Left hindlimb (tissue), 1 donor: Measurements from ENCODE around the gene PPTC7.
"Not testable (repeated sequence)": the region's sequence is repeated elsewhere in the genome, so short reads cannot be mapped to it uniquely, and the experiment has no call there.

ENCODE experiments used
- DNase-seq: peaks from one replicate; pipeline ENCODE4 v3.0.0-alpha.2; 2018

Gene PPTC7

GRCh38 chr12:110531741-110532333, 51.3 kb downstream of the PPTC7 start:
- DNase-seq: no peak

- no peak for DNase-seq
Measured at GRCh38 chr12:110530511-110530910, 52.6 kb downstream of the PPTC7 start.

GRCh38 chr12:110528277-110528839, 54.8 kb downstream of the PPTC7 start:
- DNase-seq: no peak

DNA sequence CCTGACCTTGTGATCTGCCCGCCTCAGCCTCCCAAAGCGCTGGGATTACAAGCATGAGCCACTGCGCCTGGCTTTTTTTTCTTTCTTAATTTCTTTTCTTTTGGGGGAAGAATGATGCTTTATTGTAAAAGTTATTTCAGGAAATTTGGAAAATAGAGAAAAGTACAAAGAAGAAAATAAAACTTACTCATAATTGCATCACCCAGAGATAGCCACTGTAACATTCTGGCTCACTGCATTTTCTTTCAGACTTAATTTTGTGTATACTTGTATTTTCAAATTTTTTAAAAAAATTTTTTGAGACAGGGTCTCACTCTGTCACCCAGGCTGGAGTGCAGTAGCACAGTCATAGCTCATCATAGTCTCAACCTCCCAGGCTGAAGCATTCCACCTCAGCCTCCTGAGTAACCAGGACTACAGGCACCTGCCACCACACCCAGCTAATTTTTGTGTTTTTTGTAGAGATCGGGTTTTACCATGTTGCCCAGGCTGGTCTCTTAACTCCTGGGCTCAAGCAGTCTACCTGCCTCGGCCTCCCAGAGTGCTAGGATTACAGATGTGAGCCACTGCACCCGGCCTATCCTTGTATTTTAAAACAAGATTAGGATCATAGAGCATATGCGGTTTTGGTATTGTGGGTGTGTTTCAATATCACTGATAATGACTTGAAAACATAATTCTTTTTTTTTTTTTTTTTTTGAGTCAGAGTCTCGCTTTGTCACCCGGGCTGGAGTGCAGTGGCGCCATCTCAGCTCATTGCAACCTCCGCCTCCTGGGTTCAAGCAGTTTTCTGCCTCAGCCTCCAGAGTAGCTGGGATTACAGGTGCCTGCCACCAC, 62.0 kb downstream of the PPTC7 start:
- DNase-seq: not testable (repeated sequence)

- DNase-seq: not testable (repeated sequence)
Measured at GRCh38 chr12:110518014-110518413, 65.1 kb downstream of the PPTC7 start.

- DNase-seq: no peak
Measured at GRCh38 chr12:110516995-110517394, 66.1 kb downstream of the PPTC7 start.

GRCh38 chr12:110514363-110514762, 68.8 kb downstream of the PPTC7 start:
- DNase-seq: no peak

- no peak for DNase-seq
Measured at GRCh38 chr12:110513842-110514241, 69.3 kb downstream of the PPTC7 start.

- no peak for DNase-seq
Measured at GRCh38 chr12:110508071-110508586, 75.0 kb downstream of the PPTC7 start.

- DNase-seq: no peak
Measured at GRCh38 chr12:110505332-110505731, 77.8 kb downstream of the PPTC7 start.

DNA sequence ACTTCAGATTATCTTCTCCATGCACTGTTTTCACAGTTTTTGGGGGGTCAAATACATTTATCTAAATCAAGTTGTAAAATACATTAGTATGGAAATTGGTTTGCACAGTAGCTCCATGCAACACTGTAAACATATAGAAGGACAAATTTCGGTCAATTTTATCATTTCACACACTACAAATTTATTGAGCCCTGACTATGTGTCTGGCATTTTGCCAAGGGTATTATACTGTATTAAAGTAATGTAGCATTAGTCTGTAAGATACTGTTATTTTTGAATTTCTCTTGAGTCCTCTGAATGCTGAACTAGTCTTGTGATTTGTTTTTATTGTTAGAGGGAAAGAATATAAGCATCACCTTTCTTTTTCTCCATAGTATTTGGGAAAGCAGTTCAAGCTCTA, 79.7 kb downstream of the PPTC7 start:
- no peak for DNase-seq

DNA sequence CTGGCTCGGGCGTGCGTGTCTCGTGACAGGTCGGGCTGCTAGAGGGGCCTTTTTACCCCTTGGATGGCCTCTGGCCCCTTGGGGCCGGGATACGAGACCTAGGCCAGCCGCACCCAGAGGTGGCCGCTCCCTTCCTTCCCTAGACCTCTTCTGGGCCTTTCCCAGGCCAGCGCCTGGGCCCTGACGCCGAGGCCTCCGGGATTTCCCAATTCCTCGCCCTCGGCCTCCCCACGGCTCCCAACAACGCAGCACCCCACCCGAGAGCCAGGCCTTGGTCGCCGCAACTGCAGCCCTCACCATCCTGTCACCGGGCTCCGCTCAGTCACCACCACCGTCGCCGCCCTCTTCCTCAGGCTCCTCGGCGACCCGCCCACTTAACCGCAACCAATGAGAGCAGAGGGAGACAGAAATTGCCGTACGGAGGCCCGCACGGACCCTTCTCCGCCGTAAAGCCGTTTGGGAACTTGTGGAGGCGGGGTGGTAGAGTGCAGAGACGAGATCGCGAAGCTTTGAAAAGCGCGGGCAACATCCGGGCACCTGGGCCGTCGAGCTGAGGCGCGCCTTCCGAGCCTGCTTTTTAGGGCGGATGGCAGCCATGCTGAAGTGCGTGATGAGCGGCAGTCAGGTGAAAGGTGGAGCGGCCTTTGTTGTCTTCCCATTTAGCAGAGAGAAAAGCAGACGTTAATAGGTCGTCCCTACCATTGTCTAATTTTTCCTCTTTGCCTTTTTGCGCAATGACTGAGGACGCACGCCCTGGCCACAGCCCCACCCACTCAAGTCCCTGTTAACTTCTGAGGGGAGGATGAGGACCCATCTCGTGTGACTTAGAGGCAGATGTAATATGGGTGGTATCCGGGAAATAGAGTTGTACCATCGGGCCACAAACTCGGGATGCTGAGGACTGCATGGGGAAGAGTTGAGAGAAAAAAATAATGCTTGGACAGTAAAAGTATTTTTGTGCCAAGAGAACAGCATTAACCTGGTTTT, 81.1 kb downstream of the PPTC7 start, which contains the start of the genes RAD9B and VPS29:
Gene RAD9B (plus strand): TSS at position 580 of the 987 bp plus-strand sequence. CDS start 7 bp downstream, at position 587.
Gene VPS29 (minus strand): TSS at position 360 of the 987 bp plus-strand sequence. CDS start 60 bp downstream, at position 300.
- DNase-seq: peak; percentile 98

DNA sequence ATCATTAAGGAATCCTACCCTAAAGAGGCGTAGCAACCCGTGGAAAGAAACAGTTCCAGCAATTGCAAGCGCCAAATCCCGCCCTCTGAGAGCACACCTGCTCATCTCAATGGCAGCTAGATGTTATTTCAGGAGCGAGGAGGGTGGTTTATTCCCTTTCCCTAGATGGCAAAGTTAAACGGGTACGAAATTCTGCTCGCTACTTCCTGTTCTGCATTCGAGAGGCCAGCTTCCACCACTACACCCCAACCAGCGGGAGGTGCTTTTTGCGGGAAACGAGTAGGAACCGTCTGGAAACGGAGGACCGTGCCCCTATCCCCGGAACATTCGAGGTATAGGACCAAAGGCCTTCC, 81.7 kb downstream of the PPTC7 start:
- no peak for DNase-seq

GRCh38 chr12:110498984-110499706, 84.0 kb downstream of the PPTC7 start:
- DNase-seq: no peak
